K562 treated with DMSO at 1 percent for 48 hours (cell line): ENCODE results near the gene CENPV. TPM values are rescaled to one million over a fixed set of nuclear protein-coding genes. Genes with fewer than 3 reads are reported as not detected.

Experiments used
- total RNA-seq: library from RNA; unstranded; fragments of 300-600 nt; gene quantifications from 2 replicates; pipeline ENCODE4 v1.2.3, GENCODE V29; 2022; ENCODE audit warnings: low replicate concordance; ENCODE audit errors: extremely low read depth

The CENPV gene
- total RNA-seq = not detected in 2 replicates

DNA sequence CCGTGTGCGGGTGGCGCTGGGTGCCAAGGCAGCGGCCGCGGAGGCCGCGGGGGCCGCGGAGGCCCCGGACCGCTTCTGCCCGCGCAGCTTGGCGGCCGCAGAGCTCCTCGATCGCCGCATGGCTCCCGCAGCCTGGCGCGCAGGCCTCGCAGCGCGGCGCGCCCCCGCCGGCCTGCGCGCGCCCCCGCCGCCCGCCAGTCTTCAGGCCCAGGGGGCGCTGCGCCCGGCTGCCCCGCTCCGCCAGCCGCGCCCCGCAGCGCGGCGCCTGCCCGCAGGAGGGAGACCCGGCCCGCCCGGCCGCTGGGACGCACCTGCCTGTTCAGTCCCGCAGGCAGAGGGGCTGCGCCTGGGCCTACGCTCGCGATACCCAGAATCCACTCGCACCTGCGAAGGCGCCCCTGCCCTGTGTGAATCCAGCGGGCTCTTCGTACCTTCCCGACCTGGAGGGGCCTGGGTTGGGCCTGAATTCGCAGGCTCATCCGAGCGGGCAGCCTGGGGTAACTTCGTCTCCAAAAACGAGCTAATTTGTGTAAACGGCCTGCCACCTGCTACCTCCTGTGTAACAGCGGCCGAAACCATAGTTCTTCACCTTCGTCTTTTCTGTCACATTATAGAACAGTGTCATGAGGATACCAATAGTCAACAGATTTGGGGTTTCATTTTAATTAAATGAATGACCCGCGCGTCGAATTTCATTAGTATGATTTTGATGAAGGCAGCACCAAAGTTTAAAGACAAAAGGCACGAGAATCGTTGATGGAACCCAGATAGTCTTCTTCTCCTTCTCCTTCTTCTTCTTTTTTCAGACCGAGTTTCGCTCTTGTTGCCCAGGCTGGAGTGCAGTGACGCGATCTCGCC, at the start of gene CENPV:
Gene CENPV, minus strand, starts transcription at position 153 of the 858 bp plus-strand sequence. Its CDS starts 33 bp downstream, at position 120.

DNA sequence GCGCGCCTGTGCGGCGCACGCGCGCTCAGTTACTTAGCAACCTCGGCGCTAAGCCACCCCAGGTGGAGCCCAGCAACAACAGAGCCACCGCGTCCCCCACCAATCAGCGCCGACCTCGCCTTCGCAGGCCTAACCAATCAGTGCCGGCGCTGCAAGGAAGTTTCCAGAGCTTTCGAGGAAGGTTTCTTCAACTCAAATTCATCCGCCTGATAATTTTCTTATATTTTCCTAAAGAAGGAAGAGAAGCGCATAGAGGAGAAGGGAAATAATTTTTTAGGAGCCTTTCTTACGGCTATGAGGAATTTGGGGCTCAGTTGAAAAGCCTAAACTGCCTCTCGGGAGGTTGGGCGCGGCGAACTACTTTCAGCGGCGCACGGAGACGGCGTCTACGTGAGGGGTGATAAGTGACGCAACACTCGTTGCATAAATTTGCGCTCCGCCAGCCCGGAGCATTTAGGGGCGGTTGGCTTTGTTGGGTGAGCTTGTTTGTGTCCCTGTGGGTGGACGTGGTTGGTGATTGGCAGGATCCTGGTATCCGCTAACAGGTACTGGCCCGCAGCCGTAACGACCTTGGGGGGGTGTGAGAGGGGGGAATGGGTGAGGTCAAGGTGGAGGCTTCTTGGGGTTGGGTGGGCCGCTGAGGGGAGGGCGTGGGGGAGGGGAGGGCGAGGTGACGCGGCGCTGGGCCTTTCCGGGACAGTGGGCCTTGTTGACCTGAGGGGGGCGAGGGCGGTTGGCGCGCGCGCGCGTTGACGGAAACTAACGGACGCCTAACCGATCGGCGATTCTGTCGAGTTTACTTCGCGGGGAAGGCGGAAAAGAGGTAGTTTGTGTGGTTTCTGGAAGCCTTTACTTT, 27.6 kb upstream of the CENPV start, which contains the start of gene UBB:
Gene UBB, plus strand, starts transcription at position 452 of the 856 bp plus-strand sequence. CDS start 817 bp downstream, outside the sequence.

Other genes with a start within 250 kb of the CENPV start
- not detected in 2 replicates for gene NCOR1, start 137.9 kb downstream of the CENPV start, total RNA-seq
- not detected in 2 replicates for gene PIGL, start 136.3 kb downstream of the CENPV start, total RNA-seq
- 1,569 and 3,163 TPM in 2 replicates for gene UBB, start 27.6 kb upstream of the CENPV start, total RNA-seq
- gene TRPV2, start 62.1 kb upstream of the CENPV start, total RNA-seq = not detected in 2 replicates
- gene LRRC75A, start 138.7 kb upstream of the CENPV start, total RNA-seq = not detected in 2 replicates
- not detected in 2 replicates for gene ZNF287, start 215.7 kb upstream of the CENPV start, total RNA-seq